GM23338 (cell line): ENCODE data around the gene SUGCT. TPM values are rescaled to one million over a fixed set of nuclear protein-coding genes. Genes with fewer than 3 reads are reported as not detected.

Experiments used
- ATAC-seq: fragments of 200-7000 bp; cut with Tn5 transposase; 3 replicates; pipeline ENCODE4 v1.9.1; 2020
- DNase-seq: peaks from one replicate; pipeline ENCODE4 v3.0.0-alpha.2; 2015; ENCODE audit warnings: low spot score
- H2AFZ ChIP-seq: fragments of 200-600 bp; sonication (generic); 2 replicates; pipeline ENCODE4 v1.8.0; 2016; ENCODE audit warnings: antibody characterized with exemption, mild to moderate bottlenecking, moderate library complexity
- H3F3A ChIP-seq: fragments of 200-600 bp; sonication (generic); replicated peaks from 2 replicates; pipeline ENCODE4 v1.8.0; 2017; ENCODE audit warnings: antibody characterized with exemption, mixed run types, low read depth
- H3K27ac ChIP-seq: fragments of 200-600 bp; sonication (generic); 2 replicates; pipeline ENCODE4 v1.6.1; 2016; ENCODE audit warnings: low read depth
- H3K27me3 ChIP-seq: fragments of 200-600 bp; sonication (generic); 2 replicates; pipeline ENCODE4 v1.8.0; 2016; ENCODE audit warnings: mild to moderate bottlenecking, mixed run types, moderate library complexity; ENCODE audit not compliant: insufficient read depth
- H3K36me3 ChIP-seq: fragments of 200-600 bp; sonication (generic); 2 replicates; pipeline ENCODE4 v1.8.0; 2016; ENCODE audit warnings: mild to moderate bottlenecking; ENCODE audit not compliant: insufficient read depth
- H3K4me1 ChIP-seq: fragments of 200-600 bp; sonication (generic); 2 replicates; pipeline ENCODE4 v1.8.0; 2016; ENCODE audit warnings: mild to moderate bottlenecking, moderate library complexity; ENCODE audit not compliant: insufficient read depth
- H3K4me2 ChIP-seq: fragments of 200-600 bp; sonication (generic); 2 replicates; pipeline ENCODE4 v1.7.1; 2017; ENCODE audit warnings: mixed run types
- H3K4me3 ChIP-seq: fragments of 200-600 bp; sonication (generic); 2 replicates; pipeline ENCODE4 v1.6.1; 2016; ENCODE audit warnings: mixed run types
- H3K79me2 ChIP-seq: fragments of 200-600 bp; sonication (generic); replicated peaks from 2 replicates; pipeline ENCODE4 v1.8.0; 2017; ENCODE audit warnings: mild to moderate bottlenecking; ENCODE audit not compliant: insufficient read depth
- H3K9me2 ChIP-seq: fragments of 200-600 bp; sonication (generic); 2 replicates; pipeline ENCODE4 v1.8.0; 2017; ENCODE audit not compliant: insufficient read depth
- H4K20me1 ChIP-seq: fragments of 200-600 bp; sonication (generic); replicated peaks from 2 replicates; pipeline ENCODE4 v1.8.0; 2017; ENCODE audit warnings: mild to moderate bottlenecking; ENCODE audit not compliant: insufficient read depth
- H3K27ac Mint-ChIP-seq: 2 replicates; pipeline ENCODE4 v1.8.0; 2020; ENCODE audit warnings: inconsistent platforms, mild to moderate bottlenecking, moderate library complexity, mixed read lengths
- H3K27me3 Mint-ChIP-seq: 3 replicates; pipeline ENCODE4 v1.8.0; 2022; ENCODE audit warnings: low read depth, mild to moderate bottlenecking, moderate library complexity, mixed read lengths, inconsistent platforms; ENCODE audit not compliant: insufficient read depth, poor library complexity
- H3K36me3 Mint-ChIP-seq: 3 replicates; pipeline ENCODE4 v1.8.0; 2021; ENCODE audit warnings: low read depth, mild to moderate bottlenecking, inconsistent platforms, moderate library complexity, mixed read lengths
- H3K4me1 Mint-ChIP-seq: 3 replicates; pipeline ENCODE4 v1.8.0; 2020; ENCODE audit warnings: mild to moderate bottlenecking, inconsistent platforms, mixed read lengths
- H3K4me3 Mint-ChIP-seq: 3 replicates; pipeline ENCODE4 v1.8.0; 2021; ENCODE audit warnings: moderate library complexity, mild to moderate bottlenecking, inconsistent platforms, mixed read lengths
- H3K9me3 Mint-ChIP-seq: 3 replicates; pipeline ENCODE4 v1.8.0; 2020; ENCODE audit warnings: moderate library complexity, mild to moderate bottlenecking, inconsistent platforms, mixed read lengths
- NANOG ChIP-seq: IDR thresholded peaks from 2 replicates; pipeline ENCODE4 v1.6.1; 2016; ENCODE audit warnings: antibody characterized with exemption, borderline replicate concordance
- POLR2AphosphoS5 ChIP-seq: IDR thresholded peaks from 2 replicates; pipeline ENCODE4 v1.6.1; 2016; ENCODE audit warnings: antibody characterized with exemption, low read depth
- REST ChIP-seq: IDR thresholded peaks from one replicate; pipeline ENCODE4 v1.6.1; 2018; ENCODE audit warnings: antibody characterized with exemption; ENCODE audit not compliant: unreplicated experiment
- ZNF331 ChIP-seq: fragments of 250-450 bp; sonication (Bioruptor Pico); IDR thresholded peaks from 2 replicates; pipeline ENCODE4 v1.5.0; 2020; ENCODE audit warnings: low read depth, mild to moderate bottlenecking, moderate library complexity
- polyA plus RNA-seq: library from polyadenylated mRNA; unstranded; fragments of >200 nt; fragmentation: Nextera tagmentation; extraction: Ambion mirVana; gene quantifications from 2 replicates; pipeline ENCODE4 v1.2.1, GENCODE V29; 2016
- total RNA-seq: library from RNA; depleted of rRNA; stranded (reverse); fragments of >200 nt; shearing (Covaris generic); gene quantifications from 2 replicates; pipeline ENCODE4 v1.2.3, GENCODE V29; 2014
- TF ChIP-seq, protein P1 (sequence below): IDR thresholded peaks from 2 replicates; pipeline ENCODE4 v1.6.1; 2016; ENCODE audit warnings: antibody characterized with exemption
- TF ChIP-seq, protein P2 (sequence below): fragments of 250-450 bp; sonication (Bioruptor Pico); IDR thresholded peaks from 2 replicates; pipeline ENCODE4 v1.5.0; 2020; ENCODE audit warnings: mild to moderate bottlenecking, moderate library complexity

SUGCT gene
- total and polyA plus RNA-seq, 2 experiments from 2014 or later = 4.2 to 5.6 TPM

DNA sequence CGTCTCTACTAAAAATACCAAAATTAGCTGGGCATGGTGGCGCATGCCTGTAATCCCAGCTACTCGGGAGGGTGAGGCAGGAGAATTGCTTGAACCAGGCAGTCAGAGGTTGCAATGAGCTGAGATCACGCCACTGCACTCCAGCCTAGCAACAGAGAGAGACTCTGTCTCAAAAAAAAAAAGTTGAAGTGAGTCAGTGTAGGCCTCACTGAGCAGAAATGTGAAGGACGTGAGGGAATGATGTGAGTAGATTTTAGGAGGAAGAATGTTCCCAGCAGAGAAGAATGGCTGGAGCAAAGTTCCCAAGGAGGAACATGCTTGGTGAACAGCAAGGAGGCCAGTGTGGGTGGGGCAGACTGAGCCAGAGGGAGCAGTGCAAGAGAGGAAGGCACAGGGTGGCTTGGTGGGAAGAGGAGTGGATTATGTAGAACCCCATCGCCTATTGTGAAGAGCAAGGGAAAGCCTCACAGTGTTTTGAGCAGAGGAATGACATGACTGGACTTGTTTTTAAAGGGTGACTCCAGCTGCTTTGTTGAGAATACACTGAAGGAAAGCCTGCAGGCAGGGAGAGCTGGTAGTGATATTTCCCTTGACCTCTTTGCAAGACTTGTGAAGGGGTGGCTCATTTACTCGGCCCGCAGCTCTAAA is 708.7 kb downstream of the SUGCT start:
- H3K79me2 ChIP-seq = no peaks in the 10 kb centered on the region
- H3K27ac Mint-ChIP-seq = no peak overlapping the region
- no peak overlapping the region for H2AFZ ChIP-seq
- no peak for ATAC-seq
- TF ChIP-seq NANOG = no peak
- TF ChIP-seq, protein P1, sequence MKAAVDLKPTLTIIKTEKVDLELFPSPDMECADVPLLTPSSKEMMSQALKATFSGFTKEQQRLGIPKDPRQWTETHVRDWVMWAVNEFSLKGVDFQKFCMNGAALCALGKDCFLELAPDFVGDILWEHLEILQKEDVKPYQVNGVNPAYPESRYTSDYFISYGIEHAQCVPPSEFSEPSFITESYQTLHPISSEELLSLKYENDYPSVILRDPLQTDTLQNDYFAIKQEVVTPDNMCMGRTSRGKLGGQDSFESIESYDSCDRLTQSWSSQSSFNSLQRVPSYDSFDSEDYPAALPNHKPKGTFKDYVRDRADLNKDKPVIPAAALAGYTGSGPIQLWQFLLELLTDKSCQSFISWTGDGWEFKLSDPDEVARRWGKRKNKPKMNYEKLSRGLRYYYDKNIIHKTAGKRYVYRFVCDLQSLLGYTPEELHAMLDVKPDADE = no peak
- no peak for TF ChIP-seq POLR2AphosphoS5
- no peak for TF ChIP-seq ZNF331 (CRISPR knock-in tag)
- TF ChIP-seq REST = no peak
- TF ChIP-seq, protein P2, sequence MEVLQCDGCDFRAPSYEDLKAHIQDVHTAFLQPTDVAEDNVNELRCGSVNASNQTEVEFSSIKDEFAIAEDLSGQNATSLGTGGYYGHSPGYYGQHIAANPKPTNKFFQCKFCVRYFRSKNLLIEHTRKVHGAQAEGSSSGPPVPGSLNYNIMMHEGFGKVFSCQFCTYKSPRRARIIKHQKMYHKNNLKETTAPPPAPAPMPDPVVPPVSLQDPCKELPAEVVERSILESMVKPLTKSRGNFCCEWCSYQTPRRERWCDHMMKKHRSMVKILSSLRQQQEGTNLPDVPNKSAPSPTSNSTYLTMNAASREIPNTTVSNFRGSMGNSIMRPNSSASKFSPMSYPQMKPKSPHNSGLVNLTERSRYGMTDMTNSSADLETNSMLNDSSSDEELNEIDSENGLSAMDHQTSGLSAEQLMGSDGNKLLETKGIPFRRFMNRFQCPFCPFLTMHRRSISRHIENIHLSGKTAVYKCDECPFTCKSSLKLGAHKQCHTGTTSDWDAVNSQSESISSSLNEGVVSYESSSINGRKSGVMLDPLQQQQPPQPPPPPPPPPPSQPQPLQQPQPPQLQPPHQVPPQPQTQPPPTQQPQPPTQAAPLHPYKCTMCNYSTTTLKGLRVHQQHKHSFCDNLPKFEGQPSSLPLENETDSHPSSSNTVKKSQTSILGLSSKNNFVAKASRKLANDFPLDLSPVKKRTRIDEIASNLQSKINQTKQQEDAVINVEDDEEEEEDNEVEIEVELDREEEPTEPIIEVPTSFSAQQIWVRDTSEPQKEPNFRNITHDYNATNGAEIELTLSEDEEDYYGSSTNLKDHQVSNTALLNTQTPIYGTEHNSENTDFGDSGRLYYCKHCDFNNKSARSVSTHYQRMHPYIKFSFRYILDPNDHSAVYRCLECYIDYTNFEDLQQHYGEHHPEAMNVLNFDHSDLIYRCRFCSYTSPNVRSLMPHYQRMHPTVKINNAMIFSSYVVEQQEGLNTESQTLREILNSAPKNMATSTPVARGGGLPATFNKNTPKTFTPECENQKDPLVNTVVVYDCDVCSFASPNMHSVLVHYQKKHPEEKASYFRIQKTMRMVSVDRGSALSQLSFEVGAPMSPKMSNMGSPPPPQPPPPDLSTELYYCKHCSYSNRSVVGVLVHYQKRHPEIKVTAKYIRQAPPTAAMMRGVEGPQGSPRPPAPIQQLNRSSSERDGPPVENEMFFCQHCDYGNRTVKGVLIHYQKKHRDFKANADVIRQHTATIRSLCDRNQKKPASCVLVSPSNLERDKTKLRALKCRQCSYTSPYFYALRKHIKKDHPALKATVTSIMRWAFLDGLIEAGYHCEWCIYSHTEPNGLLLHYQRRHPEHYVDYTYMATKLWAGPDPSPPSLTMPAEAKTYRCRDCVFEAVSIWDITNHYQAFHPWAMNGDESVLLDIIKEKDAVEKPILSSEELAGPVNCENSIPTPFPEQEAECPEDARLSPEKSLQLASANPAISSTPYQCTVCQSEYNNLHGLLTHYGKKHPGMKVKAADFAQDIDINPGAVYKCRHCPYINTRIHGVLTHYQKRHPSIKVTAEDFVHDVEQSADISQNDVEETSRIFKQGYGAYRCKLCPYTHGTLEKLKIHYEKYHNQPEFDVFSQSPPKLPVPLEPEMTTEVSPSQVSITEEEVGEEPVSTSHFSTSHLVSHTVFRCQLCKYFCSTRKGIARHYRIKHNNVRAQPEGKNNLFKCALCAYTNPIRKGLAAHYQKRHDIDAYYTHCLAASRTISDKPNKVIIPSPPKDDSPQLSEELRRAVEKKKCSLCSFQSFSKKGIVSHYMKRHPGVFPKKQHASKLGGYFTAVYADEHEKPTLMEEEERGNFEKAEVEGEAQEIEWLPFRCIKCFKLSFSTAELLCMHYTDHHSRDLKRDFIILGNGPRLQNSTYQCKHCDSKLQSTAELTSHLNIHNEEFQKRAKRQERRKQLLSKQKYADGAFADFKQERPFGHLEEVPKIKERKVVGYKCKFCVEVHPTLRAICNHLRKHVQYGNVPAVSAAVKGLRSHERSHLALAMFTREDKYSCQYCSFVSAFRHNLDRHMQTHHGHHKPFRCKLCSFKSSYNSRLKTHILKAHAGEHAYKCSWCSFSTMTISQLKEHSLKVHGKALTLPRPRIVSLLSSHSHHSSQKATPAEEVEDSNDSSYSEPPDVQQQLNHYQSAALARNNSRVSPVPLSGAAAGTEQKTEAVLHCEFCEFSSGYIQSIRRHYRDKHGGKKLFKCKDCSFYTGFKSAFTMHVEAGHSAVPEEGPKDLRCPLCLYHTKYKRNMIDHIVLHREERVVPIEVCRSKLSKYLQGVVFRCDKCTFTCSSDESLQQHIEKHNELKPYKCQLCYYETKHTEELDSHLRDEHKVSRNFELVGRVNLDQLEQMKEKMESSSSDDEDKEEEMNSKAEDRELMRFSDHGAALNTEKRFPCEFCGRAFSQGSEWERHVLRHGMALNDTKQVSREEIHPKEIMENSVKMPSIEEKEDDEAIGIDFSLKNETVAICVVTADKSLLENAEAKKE (CRISPR knock-in tag) = no peak
- peaks cover 7% of the 10 kb centered on the region; the same call in 2 of the 3 replicates for H3K36me3 Mint-ChIP-seq
- H3K27ac ChIP-seq = no peak overlapping the region
- H3K9me3 Mint-ChIP-seq = peaks cover 15% of the 10 kb centered on the region
- no peaks in the 10 kb centered on the region for H3K36me3 ChIP-seq
- no peak overlapping the region for H3K4me3 Mint-ChIP-seq
- H3K4me3 ChIP-seq = no peak overlapping the region
- no peaks in the 10 kb centered on the region for H3K9me2 ChIP-seq
- H3K27me3 ChIP-seq = no peaks in the 10 kb centered on the region
- H4K20me1 ChIP-seq = no peaks in the 10 kb centered on the region
- H3F3A ChIP-seq = no peaks in the 10 kb centered on the region
- no peak overlapping the region for H3K4me2 ChIP-seq
- no peaks in the 10 kb centered on the region for H3K4me1 Mint-ChIP-seq
- H3K4me1 ChIP-seq = no peaks in the 10 kb centered on the region
- H3K27me3 Mint-ChIP-seq = no peaks in the 10 kb centered on the region
- no peak for DNase-seq
